Neural progenitor cell (in vitro differentiated cells): Measurements from ENCODE around the gene OPCML. TPM values are rescaled to one million over a fixed set of nuclear protein-coding genes. Genes with fewer than 3 reads are reported as not detected.

Experiments
- DNase-seq: peaks from one replicate; pipeline ENCODE4 v3.0.0-alpha.2; 2016; ENCODE audit warnings: low spot score
- H2AFZ ChIP-seq: fragments of 200-600 bp; sonication (generic); replicated peaks from 2 replicates; pipeline ENCODE4 v1.6.1; 2016; ENCODE audit warnings: antibody characterized with exemption
- H3F3A ChIP-seq: fragments of 200-600 bp; sonication (generic); 2 replicates; pipeline ENCODE4 v1.6.1; 2016; ENCODE audit warnings: antibody characterized with exemption, low read depth
- H3K27ac ChIP-seq: fragments of 200-600 bp; sonication (generic); 2 replicates; pipeline ENCODE4 v1.5.1; 2016; ENCODE audit warnings: mild to moderate bottlenecking
- H3K27me3 ChIP-seq: fragments of 200-600 bp; sonication (generic); 2 replicates; pipeline ENCODE4 v1.6.1; 2016; ENCODE audit warnings: mild to moderate bottlenecking, moderate library complexity
- H3K36me3 ChIP-seq: fragments of 200-600 bp; sonication (generic); 2 replicates; pipeline ENCODE4 v1.5.1; 2016
- H3K4me1 ChIP-seq: fragments of 200-600 bp; sonication (generic); 2 replicates; pipeline ENCODE4 v1.6.1; 2016; ENCODE audit warnings: mixed run types
- H3K4me2 ChIP-seq: fragments of 200-600 bp; sonication (generic); 2 replicates; pipeline ENCODE4 v1.6.1; 2016
- H3K4me3 ChIP-seq: fragments of 200-600 bp; sonication (generic); 2 replicates; pipeline ENCODE4 v1.5.1; 2016
- H3K79me2 ChIP-seq: fragments of 200-600 bp; sonication (generic); 2 replicates; pipeline ENCODE4 v1.6.1; 2016; ENCODE audit warnings: low read depth
- H3K9ac ChIP-seq: fragments of 200-600 bp; sonication (generic); 2 replicates; pipeline ENCODE4 v1.6.1; 2016
- H3K9me3 ChIP-seq: fragments of 200-600 bp; sonication (generic); 2 replicates; pipeline ENCODE4 v1.5.1; 2016; ENCODE audit warnings: low read depth
- H4K20me1 ChIP-seq: fragments of 200-600 bp; sonication (generic); 2 replicates; pipeline ENCODE4 v1.6.1; 2016; ENCODE audit warnings: low read depth
- H3K27ac Mint-ChIP-seq: 3 replicates; pipeline ENCODE4 v1.8.0; 2021; ENCODE audit warnings: mixed read lengths
- H3K27me3 Mint-ChIP-seq: 2 replicates; pipeline ENCODE4 v1.8.0; 2022; ENCODE audit warnings: low read depth, mild to moderate bottlenecking, inconsistent platforms, moderate library complexity, mixed read lengths; ENCODE audit not compliant: insufficient read depth
- H3K36me3 Mint-ChIP-seq: 3 replicates; pipeline ENCODE4 v1.8.0; 2021; ENCODE audit warnings: mixed read lengths
- H3K4me1 Mint-ChIP-seq: 3 replicates; pipeline ENCODE4 v1.8.0; 2021; ENCODE audit warnings: mixed read lengths
- H3K4me3 Mint-ChIP-seq: 3 replicates; pipeline ENCODE4 v1.8.0; 2021; ENCODE audit warnings: mild to moderate bottlenecking, moderate library complexity, mixed read lengths
- H3K9me3 Mint-ChIP-seq: 3 replicates; pipeline ENCODE4 v1.8.0; 2020; ENCODE audit warnings: mixed read lengths
- CTCF ChIP-seq: fragments of 200-600 bp; sonication (generic); IDR thresholded peaks from 2 replicates; pipeline ENCODE4 v1.5.1; 2017; ENCODE audit warnings: antibody characterized with exemption, mild to moderate bottlenecking
- EZH2 ChIP-seq: fragments of 200-600 bp; sonication (generic); IDR thresholded peaks from 2 replicates; pipeline ENCODE4 v1.6.1; 2017; ENCODE audit warnings: antibody characterized with exemption, mild to moderate bottlenecking, moderate library complexity
- EZH2phosphoT487 ChIP-seq: fragments of 200-600 bp; sonication (generic); IDR thresholded peaks from 2 replicates; pipeline ENCODE4 v1.6.1; 2017; ENCODE audit warnings: antibody characterized with exemption
- total RNA-seq: library from RNA; depleted of rRNA; stranded (reverse); fragments of >200 nt; gene quantifications from 2 replicates; pipeline ENCODE4 v1.2.3, GENCODE V29; 2015; ENCODE audit warnings: low replicate concordance

The OPCML gene
- total RNA-seq, 1 donor from 2014 or later = 0.02 TPM

GRCh38 chr11:132644520-132645239 lies 887.6 kb downstream of the OPCML start:
- Mint-ChIP-seq H3K27me3 (peaks cover 6% of the 10 kb centered on the region), H3K9me3 (no peaks in the 10 kb centered on the region), H3K4me3 (no peak overlapping the region), H3K4me1 (peaks cover 17% of the 10 kb centered on the region), H3K36me3 (no peaks in the 10 kb centered on the region), H3K27ac (no peak overlapping the region)
- Histone ChIP-seq H3K36me3 (no peaks in the 10 kb centered on the region), H3K4me2 (no peak overlapping the region), H3K79me2 (no peaks in the 10 kb centered on the region), H3K9ac (no peak overlapping the region), H3K27ac (no peak overlapping the region), H3K27me3 (no peaks in the 10 kb centered on the region), H3F3A (no peaks in the 10 kb centered on the region), H3K4me3 (no peak overlapping the region), H2AFZ (no peak overlapping the region), H4K20me1 (no peaks in the 10 kb centered on the region), H3K4me1 (peaks cover 11% of the 10 kb centered on the region), H3K9me3 (no peaks in the 10 kb centered on the region)
- TF ChIP-seq EZH2phosphoT487 = no peak
- TF ChIP-seq CTCF = no peak
- no peak for TF ChIP-seq EZH2
- no peak for DNase-seq

GRCh38 chr11:132643239-132643638 lies 889.1 kb downstream of the OPCML start:
- Mint-ChIP-seq H3K4me1 (peaks cover 17% of the 10 kb centered on the region), H3K9me3 (no peaks in the 10 kb centered on the region), H3K4me3 (no peak overlapping the region), H3K27me3 (peaks cover 6% of the 10 kb centered on the region), H3K36me3 (no peaks in the 10 kb centered on the region), H3K27ac (no peak overlapping the region)
- no peak overlapping the region for H3K9ac ChIP-seq
- H2AFZ ChIP-seq = peak overlapping the region; percentile 20
- no peaks in the 10 kb centered on the region for H3K79me2 ChIP-seq
- no peak overlapping the region for H3K4me3 ChIP-seq
- DNase-seq = peak; percentile 33
- no peaks in the 10 kb centered on the region for H3K9me3 ChIP-seq
- no peaks in the 10 kb centered on the region for H3K27me3 ChIP-seq
- H3F3A ChIP-seq = no peaks in the 10 kb centered on the region
- H3K36me3 ChIP-seq = no peaks in the 10 kb centered on the region
- H3K27ac ChIP-seq = no peak overlapping the region
- TF ChIP-seq CTCF = no peak
- no peak for TF ChIP-seq EZH2phosphoT487
- no peak for TF ChIP-seq EZH2
- no peaks in the 10 kb centered on the region for H4K20me1 ChIP-seq
- H3K4me2 ChIP-seq = peak overlapping the region; percentile 46
- peaks cover 11% of the 10 kb centered on the region for H3K4me1 ChIP-seq

- Mint-ChIP-seq H3K4me3 (no peak overlapping the region), H3K4me1 (peaks cover 17% of the 10 kb centered on the region), H3K27me3 (peaks cover 6% of the 10 kb centered on the region), H3K9me3 (no peaks in the 10 kb centered on the region), H3K27ac (no peak overlapping the region), H3K36me3 (no peaks in the 10 kb centered on the region)
- no peaks in the 10 kb centered on the region for H3F3A ChIP-seq
- DNase-seq = no peak
- no peak overlapping the region for H3K4me3 ChIP-seq
- no peak overlapping the region for H2AFZ ChIP-seq
- H3K9me3 ChIP-seq = no peaks in the 10 kb centered on the region
- no peaks in the 10 kb centered on the region for H3K36me3 ChIP-seq
- TF ChIP-seq CTCF (no peak), EZH2phosphoT487 (no peak), EZH2 (no peak)
- H3K9ac ChIP-seq = no peak overlapping the region
- H3K27me3 ChIP-seq = no peaks in the 10 kb centered on the region
- no peaks in the 10 kb centered on the region for H4K20me1 ChIP-seq
- no peak overlapping the region for H3K27ac ChIP-seq
- no peak overlapping the region for H3K4me2 ChIP-seq
- H3K4me1 ChIP-seq = peaks cover 11% of the 10 kb centered on the region
- H3K79me2 ChIP-seq = no peaks in the 10 kb centered on the region
These were observed 891.3 kb downstream of the OPCML start for GRCh38 chr11:132640952-132641351.
